ENCODE results near the gene ATP1B3. TPM values are rescaled to one million over a fixed set of nuclear protein-coding genes. Genes with fewer than 3 reads are reported as not detected.

Gene ATP1B3
- total RNA-seq, 1 donor from 2014 or later, result 61.1 TPM

DNA sequence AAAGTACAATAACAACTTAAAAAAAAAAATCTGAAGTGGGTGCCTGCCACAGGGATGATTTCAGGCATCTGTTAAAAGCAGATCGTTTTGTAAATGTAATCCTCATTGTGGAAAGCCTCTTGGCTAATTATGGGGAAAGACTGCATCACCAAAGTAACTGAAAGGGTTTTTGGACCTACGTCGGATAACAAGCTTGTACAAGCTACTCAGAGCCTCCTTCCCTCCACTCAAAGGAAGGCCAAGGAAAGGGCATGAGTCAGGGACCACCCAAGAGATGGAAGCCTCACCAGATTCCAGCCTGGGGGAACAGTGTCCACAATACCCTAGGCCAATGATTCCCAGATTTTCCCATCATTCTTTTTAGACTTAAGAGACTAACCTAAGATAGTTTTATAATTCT lies 84.3 kb downstream of the ATP1B3 start:
- Mint-ChIP-seq H3K4me3 (no peak overlapping the region), H3K4me1 (no peaks in the 10 kb centered on the region), H3K27me3 (no peaks in the 10 kb centered on the region), H3K36me3 (ENCODE audit: low read depth) (peaks cover 38% of the 10 kb centered on the region), H3K27ac (no peak overlapping the region), H3K9me3 (no peaks in the 10 kb centered on the region)
- CTCF ChIA-PET, result no interaction called here
- ATAC-seq (ENCODE audit: low read depth), result no peak
- DNase-seq, result no peak
- TF ChIP-seq, protein P1, sequence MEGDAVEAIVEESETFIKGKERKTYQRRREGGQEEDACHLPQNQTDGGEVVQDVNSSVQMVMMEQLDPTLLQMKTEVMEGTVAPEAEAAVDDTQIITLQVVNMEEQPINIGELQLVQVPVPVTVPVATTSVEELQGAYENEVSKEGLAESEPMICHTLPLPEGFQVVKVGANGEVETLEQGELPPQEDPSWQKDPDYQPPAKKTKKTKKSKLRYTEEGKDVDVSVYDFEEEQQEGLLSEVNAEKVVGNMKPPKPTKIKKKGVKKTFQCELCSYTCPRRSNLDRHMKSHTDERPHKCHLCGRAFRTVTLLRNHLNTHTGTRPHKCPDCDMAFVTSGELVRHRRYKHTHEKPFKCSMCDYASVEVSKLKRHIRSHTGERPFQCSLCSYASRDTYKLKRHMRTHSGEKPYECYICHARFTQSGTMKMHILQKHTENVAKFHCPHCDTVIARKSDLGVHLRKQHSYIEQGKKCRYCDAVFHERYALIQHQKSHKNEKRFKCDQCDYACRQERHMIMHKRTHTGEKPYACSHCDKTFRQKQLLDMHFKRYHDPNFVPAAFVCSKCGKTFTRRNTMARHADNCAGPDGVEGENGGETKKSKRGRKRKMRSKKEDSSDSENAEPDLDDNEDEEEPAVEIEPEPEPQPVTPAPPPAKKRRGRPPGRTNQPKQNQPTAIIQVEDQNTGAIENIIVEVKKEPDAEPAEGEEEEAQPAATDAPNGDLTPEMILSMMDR (IDR thresholded peaks at IDR 0.05), result no peak
- intact Hi-C loops (cut with micrococcal nuclease), result no loop called here
- POLR2A ChIA-PET, result no interaction called here

DNA sequence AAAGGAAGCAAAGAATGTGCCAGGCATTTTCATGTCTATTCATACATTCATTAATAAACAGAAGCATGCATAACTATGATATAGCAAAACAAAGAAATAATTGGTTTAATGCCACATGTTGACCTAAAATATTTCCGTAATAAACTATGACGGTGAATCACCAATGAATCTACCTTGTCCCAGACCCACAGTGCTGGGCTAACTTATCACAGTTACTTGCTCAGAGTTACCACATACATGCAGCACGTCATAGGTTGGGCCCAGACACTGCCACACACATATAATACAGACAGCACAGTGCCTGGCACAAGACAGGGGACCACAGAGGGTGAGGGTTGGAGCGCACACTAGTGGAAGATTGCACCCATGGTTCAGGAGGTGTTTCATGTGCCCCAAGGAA lies 86.9 kb downstream of the ATP1B3 start:
- Mint-ChIP-seq H3K27ac (no peak overlapping the region), H3K27me3 (no peaks in the 10 kb centered on the region), H3K9me3 (no peaks in the 10 kb centered on the region), H3K36me3 (ENCODE audit: low read depth) (peaks cover 34% of the 10 kb centered on the region), H3K4me3 (no peak overlapping the region), H3K4me1 (no peaks in the 10 kb centered on the region)
- ATAC-seq (ENCODE audit: low read depth), result no peak
- CTCF ChIA-PET, result interaction anchor here (1.1 to 1.8 kb wide), 2 partner anchors 315 to 319 kb away, joined by 4 to 8 read pairs; no protein-coding TSS in a partner anchor
- POLR2A ChIA-PET, result no interaction called here
- no peak for DNase-seq
- TF ChIP-seq, protein P1 (IDR thresholded peaks at IDR 0.05), result no peak
- intact Hi-C loops (cut with micrococcal nuclease), result no loop called here

DNA sequence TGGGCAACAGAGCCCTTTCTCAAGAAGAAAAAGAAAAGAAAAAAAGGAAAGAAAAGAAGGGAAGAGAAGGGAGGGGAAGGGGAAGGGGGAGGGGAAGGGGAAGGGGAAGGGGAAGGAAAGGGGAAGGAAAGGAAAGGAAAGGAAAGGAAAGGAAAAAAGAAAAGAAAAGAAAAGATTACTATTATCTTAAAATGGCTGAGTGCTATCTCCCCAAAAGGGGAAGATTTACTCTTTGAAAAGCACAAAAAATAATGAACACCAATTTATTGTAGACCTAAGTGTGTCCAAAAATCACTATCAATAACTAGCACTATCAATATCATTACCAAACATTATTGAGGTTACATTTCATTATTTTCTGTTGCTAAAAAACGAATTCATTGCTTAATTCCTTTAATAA lies 89.0 kb downstream of the ATP1B3 start:
- Mint-ChIP-seq H3K27ac (no peak overlapping the region), H3K27me3 (no peaks in the 10 kb centered on the region), H3K4me3 (no peak overlapping the region), H3K4me1 (no peaks in the 10 kb centered on the region), H3K36me3 (ENCODE audit: low read depth) (peaks cover 24% of the 10 kb centered on the region), H3K9me3 (no peaks in the 10 kb centered on the region)
- TF ChIP-seq, protein P1 (IDR thresholded peaks at IDR 0.05), result no peak
- CTCF ChIA-PET, result interaction anchor here (1.4 kb wide), 1 partner anchor 15 kb away, joined by 4 read pairs; no protein-coding TSS in a partner anchor
- POLR2A ChIA-PET, result no interaction called here
- intact Hi-C loops (cut with micrococcal nuclease), result no loop called here
- ATAC-seq (ENCODE audit: low read depth) (no peak), DNase-seq (no peak)

DNA sequence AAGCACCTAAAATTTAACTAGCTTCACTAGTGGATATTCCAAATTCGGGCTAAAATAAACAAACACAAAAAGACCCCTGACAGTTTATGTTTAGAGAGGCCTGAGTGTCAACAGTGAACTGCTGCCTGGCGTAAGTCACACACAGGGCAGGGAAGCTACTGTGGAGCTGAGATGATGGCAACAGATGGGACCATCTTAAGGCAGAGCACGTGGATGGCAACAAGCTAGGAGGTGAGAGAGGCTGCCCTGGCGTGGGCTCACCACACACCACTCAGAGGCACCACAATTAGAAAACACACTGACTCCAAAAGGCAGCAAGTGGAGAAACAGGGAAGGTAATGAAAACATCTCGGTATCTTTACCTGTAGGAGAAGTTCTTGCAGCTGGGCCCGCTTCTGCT lies 93.3 kb downstream of the ATP1B3 start:
- ChIA-PET POLR2A (no interaction called here), CTCF (interaction anchor here (1.4 kb wide), 1 partner anchor 310 kb away, joined by 4 read pairs; no protein-coding TSS in a partner anchor)
- TF ChIP-seq, protein P1 (IDR thresholded peaks at IDR 0.05), result no peak
- Mint-ChIP-seq H3K4me3 (no peak overlapping the region), H3K27ac (no peak overlapping the region), H3K4me1 (no peaks in the 10 kb centered on the region), H3K9me3 (no peaks in the 10 kb centered on the region), H3K36me3 (ENCODE audit: low read depth) (peaks cover 25% of the 10 kb centered on the region), H3K27me3 (no peaks in the 10 kb centered on the region)
- DNase-seq (no peak), ATAC-seq (ENCODE audit: low read depth) (no peak)
- intact Hi-C loops (cut with micrococcal nuclease), result loop anchor here (5.0 kb wide), 1 partner anchor 258 kb away; the partner anchor contains the start of gene GK5

DNA sequence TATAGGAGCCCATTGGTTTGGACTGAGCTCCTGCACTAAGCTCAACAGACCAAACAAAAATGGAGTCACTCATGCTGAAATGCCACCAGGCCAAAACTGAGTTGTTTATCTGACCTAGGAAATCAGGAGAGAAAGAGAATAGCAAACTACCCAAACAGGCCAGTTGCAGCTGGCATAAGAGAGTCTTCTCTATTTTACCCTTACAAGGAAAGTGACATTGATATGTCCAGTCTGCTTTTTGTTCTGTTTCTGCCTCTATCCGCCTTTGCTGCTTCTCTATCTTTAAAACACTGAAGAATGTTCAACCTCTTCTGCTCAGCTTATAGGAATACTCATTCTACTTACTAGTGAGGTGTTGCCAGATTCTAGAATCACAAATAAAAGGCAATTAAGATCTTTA lies 95.1 kb downstream of the ATP1B3 start:
- H3K36me3 Mint-ChIP-seq (ENCODE audit: low read depth), result peaks cover 34% of the 10 kb centered on the region
- no peaks in the 10 kb centered on the region for H3K27me3 Mint-ChIP-seq
- intact Hi-C loops (cut with micrococcal nuclease), result loop anchor here (5.0 kb wide), 1 partner anchor 256 kb away; the partner anchor contains the start of gene GK5
- ATAC-seq (ENCODE audit: low read depth), result no peak
- ChIA-PET CTCF (no interaction called here), POLR2A (no interaction called here)
- no peak overlapping the region for H3K27ac Mint-ChIP-seq
- no peaks in the 10 kb centered on the region for H3K9me3 Mint-ChIP-seq
- DNase-seq, result no peak
- no peaks in the 10 kb centered on the region for H3K4me1 Mint-ChIP-seq
- H3K4me3 Mint-ChIP-seq, result no peak overlapping the region
- TF ChIP-seq, protein P1 (IDR thresholded peaks at IDR 0.05), result no peak

All from activated B cell treated with CpG ODN at 0.5 μM for 24 hours (primary cell).